Measurements from ENCODE around the gene SFXN5. TPM values are rescaled to one million over a fixed set of nuclear protein-coding genes. Genes with fewer than 3 reads are reported as not detected.
A peak's percentile ranks its signal among the peaks of the same experiment; 100 is the strongest.

SFXN5 gene
- polyA plus RNA-seq, 3 donors, result 5.9 to 28.6 (median 9.5) TPM

- Mint-ChIP-seq H3K9me3 (no peaks in the 10 kb centered on the region), H3K4me3 (no peak overlapping the region), H3K36me3 (peaks cover 43 to 69% of the 10 kb centered on the region in 2 donors), H3K4me1 (peaks cover 5% of the 10 kb centered on the region), H3K27ac (peak overlapping the region in 2 of 7 donors; percentile 6 to 15), H3K27me3 (ENCODE audit: low read depth in 3 of 3) (no peaks in the 10 kb centered on the region)
- Histone ChIP-seq H3K79me2 (ENCODE audit: insufficient read depth, low read length) (no peaks in the 10 kb centered on the region), H3K36me3 (replicated peaks in 1 of 2; ENCODE audit: control insufficient read depth in 1 of 2, insufficient read depth in 2 of 2, low read length in 2 of 2) (peaks cover 34 to 85% of the 10 kb centered on the region in 2 donors), H3K4me2 (replicated peaks; ENCODE audit: extremely low read depth, low read length, poor library complexity, severe bottlenecking) (no peak overlapping the region), H3K9me3 (replicated peaks in 1 of 2; ENCODE audit: control insufficient read depth in 1 of 2, insufficient read depth in 1 of 2, low read length in 2 of 2) (no peaks in the 10 kb centered on the region), H3K9ac (ENCODE audit: insufficient read depth, low read length, poor library complexity, severe bottlenecking) (no peak overlapping the region), H3K27me3 (ENCODE audit: control insufficient read depth in 2 of 2, insufficient read depth in 2 of 2, low read length in 2 of 2) (no peaks in the 10 kb centered on the region), H3K4me3 (replicated peaks in 1 of 3; ENCODE audit: low read depth in 2 of 3, low read length in 3 of 3) (no peak overlapping the region), H3K4me1 (ENCODE audit: control insufficient read depth in 1 of 2, insufficient read depth in 2 of 2, low read length in 2 of 2) (peaks cover 3 to 4% of the 10 kb centered on the region in 2 donors), H4K20me1 (ENCODE audit: insufficient read depth, low read length) (no peaks in the 10 kb centered on the region), H2AFZ (ENCODE audit: insufficient read depth, low read depth, low read length, poor library complexity, severe bottlenecking) (no peak overlapping the region), H3K27ac (ENCODE audit: low read depth in 1 of 2, low read length in 2 of 2) (no peak overlapping the region)
- 95% methylated on average over 10 of the region's 15 CpGs for WGBS (ENCODE audit: insufficient coverage)
- no peak for TF ChIP-seq CTCF (IDR thresholded peaks at IDR 0.05)
- intact Hi-C loops (cut with micrococcal nuclease), result loop anchor here in 1 of 2 donors (5.0 kb wide), 1 partner anchor 167 kb away; no protein-coding TSS in a partner anchor
- DNase-seq, result no peak
Observed at GRCh38 chr2:72995430-72996116, 75.9 kb downstream of the SFXN5 start.

GRCh38 chr2:72994991-72995380, 76.5 kb downstream of the SFXN5 start:
- 100% methylated on average over 1 of the region's 6 CpGs for WGBS (ENCODE audit: insufficient coverage)
- Histone ChIP-seq H3K79me2 (ENCODE audit: insufficient read depth, low read length) (no peaks in the 10 kb centered on the region), H3K27ac (ENCODE audit: low read depth in 1 of 2, low read length in 2 of 2) (no peak overlapping the region), H2AFZ (ENCODE audit: insufficient read depth, low read depth, low read length, poor library complexity, severe bottlenecking) (no peak overlapping the region), H4K20me1 (ENCODE audit: insufficient read depth, low read length) (no peaks in the 10 kb centered on the region), H3K4me3 (replicated peaks in 1 of 3; ENCODE audit: low read depth in 2 of 3, low read length in 3 of 3) (no peak overlapping the region), H3K4me1 (ENCODE audit: control insufficient read depth in 1 of 2, insufficient read depth in 2 of 2, low read length in 2 of 2) (peaks cover 3 to 4% of the 10 kb centered on the region in 2 donors), H3K9me3 (replicated peaks in 1 of 2; ENCODE audit: control insufficient read depth in 1 of 2, insufficient read depth in 1 of 2, low read length in 2 of 2) (no peaks in the 10 kb centered on the region), H3K27me3 (ENCODE audit: control insufficient read depth in 2 of 2, insufficient read depth in 2 of 2, low read length in 2 of 2) (no peaks in the 10 kb centered on the region), H3K4me2 (replicated peaks; ENCODE audit: extremely low read depth, low read length, poor library complexity, severe bottlenecking) (no peak overlapping the region), H3K9ac (ENCODE audit: insufficient read depth, low read length, poor library complexity, severe bottlenecking) (no peak overlapping the region), H3K36me3 (replicated peaks in 1 of 2; ENCODE audit: control insufficient read depth in 1 of 2, insufficient read depth in 2 of 2, low read length in 2 of 2) (peaks cover 35 to 85% of the 10 kb centered on the region in 2 donors)
- Mint-ChIP-seq H3K9me3 (no peaks in the 10 kb centered on the region), H3K4me3 (no peak overlapping the region), H3K27ac (peak overlapping the region in 3 of 7 donors; percentile 2 to 32 (median 7)), H3K36me3 (peaks cover 44 to 69% of the 10 kb centered on the region in 2 donors), H3K4me1 (peaks cover 5% of the 10 kb centered on the region), H3K27me3 (ENCODE audit: low read depth in 3 of 3) (no peaks in the 10 kb centered on the region)
- intact Hi-C loops (cut with micrococcal nuclease), result loop anchor here (5.0 kb wide), 1 partner anchor 167 kb away; no protein-coding TSS in a partner anchor
- no peak for TF ChIP-seq CTCF (IDR thresholded peaks at IDR 0.05)
- DNase-seq, result no peak
